Motor neuron (in vitro differentiated cells): Measurements from ENCODE around the gene NACC2. TPM values are rescaled to one million over a fixed set of nuclear protein-coding genes. Genes with fewer than 3 reads are reported as not detected.

Source experiments
- ATAC-seq, 8 experiments: fragments of 200-7000 bp; cut with Tn5 transposase; replicated peaks in 6 of 8; 2 replicates each; pipeline ENCODE4 v1.8.0; 2021; ENCODE audit warnings: mild to moderate bottlenecking in 8 of 8, moderate library complexity in 8 of 8
- H3K27ac ChIP-seq, 2 donors: fragments of 250-450 bp; sonication (Bioruptor Pico); 2 replicates each; pipeline ENCODE4 v1.9.0; 2021; ENCODE audit warnings: antibody characterized with exemption in 2 of 2, mild to moderate bottlenecking in 2 of 2, moderate library complexity in 1 of 2
- H3K4me1 ChIP-seq, 2 donors: fragments of 250-450 bp; sonication (Bioruptor Pico); replicated peaks in 1 of 2; 2 replicates each; pipeline ENCODE4 v1.6.1; 2021; ENCODE audit warnings: antibody characterized with exemption in 2 of 2, mild to moderate bottlenecking in 2 of 2, moderate library complexity in 1 of 2
- H3K4me3 ChIP-seq, 5 donors: fragments of 250-450 bp; sonication (Bioruptor Pico); 2 replicates each; pipeline ENCODE4 v1.9.0; 2021; ENCODE audit warnings: antibody characterized with exemption in 5 of 5, mild to moderate bottlenecking in 5 of 5, moderate library complexity in 4 of 5
- WGBS, 10 experiments: fragments of 450-650 bp; shearing (Covaris generic); methylation state at CpG; one replicate each; pipeline ENCODE4 v1.0.0; 2022; 5-methylcytosine and 5-hydroxymethylcytosine counted together
- in situ Hi-C, 9 experiments: fragments of 400-800 bp; cut with MboI; loops; one replicate each; pipeline ENCODE4 v1.15.0; 2021; ENCODE audit warnings: low sequenced_read_pairs in 9 of 9, low pct_unique_long_range_greater_than_20kb in 2 of 9; ENCODE audit not compliant: unreplicated experiment in 9 of 9
- total RNA-seq, 8 experiments: library from RNA; unstranded; fragments of 300-600 nt; gene quantifications; 2 replicates each; pipeline versions ENCODE4 v1.2.3 to v1.2.4, GENCODE V29; 2022

The NACC2 gene
- total RNA-seq, 8 experiments from 2014 or later = 3.8 to 43.0 (median 16.7) TPM

- 91 to 100% (median 100%) methylated on average over 4 of the region's 22 CpGs; no CpG with 5 or more reads in 7 of the 10 experiments for WGBS, 10 experiments
- H3K27ac ChIP-seq = no peak overlapping the region
- H3K4me3 ChIP-seq = no peak overlapping the region
- no peak for ATAC-seq
- in situ Hi-C loops = loop anchor here in 5 of 9 experiments (10.0 to 25.0 kb wide), 2 partner anchors 151 to 153 kb away; partner anchors contain the start of gene UBAC1 (in 5 of the 5)
- H3K4me1 ChIP-seq = peaks cover 16 to 17% of the 10 kb centered on the region in 2 donors
These were observed 20.7 kb upstream of the NACC2 start for GRCh38 chr9:136115641-136116359.

GRCh38 chr9:136115206-136115605 lies 20.1 kb upstream of the NACC2 start:
- H3K4me1 ChIP-seq = peaks cover 22 to 23% of the 10 kb centered on the region in 2 donors
- WGBS, 10 experiments = 60 to 100% (median 89%) methylated on average over 1 to 7 of the region's 13 CpGs; no CpG with 5 or more reads in 5 of the 10 experiments
- no peak overlapping the region for H3K27ac ChIP-seq
- no peak overlapping the region for H3K4me3 ChIP-seq
- in situ Hi-C loops = loop anchor here in 5 of 9 experiments (10.0 to 25.0 kb wide), 2 partner anchors 150 to 153 kb away; partner anchors contain the start of gene UBAC1 (in 5 of the 5)
- ATAC-seq = no peak

- no peak overlapping the region for H3K27ac ChIP-seq
- peaks cover 23 to 25% of the 10 kb centered on the region in 2 donors for H3K4me1 ChIP-seq
- in situ Hi-C loops = loop anchor here in 5 of 9 experiments (10.0 to 25.0 kb wide), 2 partner anchors 150 to 152 kb away; partner anchors contain the start of gene UBAC1 (in 5 of the 5)
- no peak for ATAC-seq
- WGBS, 10 experiments = 81 to 100% (median 93%) methylated on average over 1 to 14 of the region's 18 CpGs; no CpG with 5 or more reads in 3 of the 10 experiments
- no peak overlapping the region for H3K4me3 ChIP-seq
These were observed 19.5 kb upstream of the NACC2 start for GRCh38 chr9:136114610-136115009.

GRCh38 chr9:136112541-136112940 lies 17.5 kb upstream of the NACC2 start:
- in situ Hi-C loops = loop anchor here in 5 of 9 experiments (10.0 to 25.0 kb wide), 2 partner anchors 148 to 150 kb away; partner anchors contain the start of gene UBAC1 (in 5 of the 5)
- 80 to 100% (median 86%) methylated on average over 1 to 6 of the region's 11 CpGs; no CpG with 5 or more reads in 6 of the 10 experiments for WGBS, 10 experiments
- ATAC-seq = no peak

GRCh38 chr9:136111910-136112309 lies 16.8 kb upstream of the NACC2 start:
- H3K27ac ChIP-seq = no peak overlapping the region
- no peak for ATAC-seq
- H3K4me3 ChIP-seq = no peak overlapping the region
- in situ Hi-C loops = loop anchor here in 5 of 9 experiments (10.0 to 25.0 kb wide), 2 partner anchors 147 to 150 kb away; partner anchors contain the start of gene UBAC1 (in 5 of the 5)
- peaks cover 38 to 40% of the 10 kb centered on the region in 2 donors for H3K4me1 ChIP-seq
- 55 to 90% (median 89%) methylated on average over 6 to 8 of the region's 16 CpGs; no CpG with 5 or more reads in 6 of the 10 experiments for WGBS, 10 experiments

More at GRCh38 chr9:136112541-136112940, 17.5 kb upstream of the NACC2 start:
- H3K4me1 ChIP-seq = peaks cover 42% of the 10 kb centered on the region in 2 donors
- no peak overlapping the region for H3K27ac ChIP-seq
- H3K4me3 ChIP-seq = no peak overlapping the region

GRCh38 chr9:136111190-136111589 lies 16.1 kb upstream of the NACC2 start:
- in situ Hi-C loops = loop anchor here in 5 of 9 experiments (10.0 to 25.0 kb wide), 2 partner anchors 146 to 149 kb away; partner anchors contain the start of gene UBAC1 (in 5 of the 5)
- Histone ChIP-seq H3K4me3 (no peak overlapping the region), H3K27ac (no peak overlapping the region), H3K4me1 (peaks cover 39 to 42% of the 10 kb centered on the region in 2 donors)
- WGBS, 10 experiments = 96 to 100% (median 97%) methylated on average over 6 to 12 of the region's 22 CpGs; no CpG with 5 or more reads in 7 of the 10 experiments
- no peak for ATAC-seq

GRCh38 chr9:136110082-136111061 lies 15.3 kb upstream of the NACC2 start:
- Histone ChIP-seq H3K4me1 (peaks cover 47 to 50% of the 10 kb centered on the region in 2 donors), H3K4me3 (peak overlapping the region in 1 of 5 donors; percentile 9), H3K27ac (peak overlapping the region; percentile 63 to 80)
- in situ Hi-C loops = loop anchor here in 5 of 9 experiments (10.0 to 25.0 kb wide), 2 partner anchors 146 to 148 kb away; partner anchors contain the start of gene UBAC1 (in 5 of the 5)
- peak; percentile 5 to 37 (median 12) for ATAC-seq
- 18 to 30% (median 22%) methylated on average over 2 to 7 of the region's 42 CpGs; no CpG with 5 or more reads in 7 of the 10 experiments for WGBS, 10 experiments

GRCh38 chr9:136109351-136110081 lies 14.4 kb upstream of the NACC2 start:
- H3K27ac ChIP-seq = peak overlapping the region; percentile 63 to 80
- 0 to 40% (median 5%) methylated on average over 3 to 7 of the region's 48 CpGs; no CpG with 5 or more reads in 7 of the 10 experiments for WGBS, 10 experiments
- in situ Hi-C loops = loop anchor here in 5 of 9 experiments (10.0 to 25.0 kb wide), 2 partner anchors 145 to 147 kb away; partner anchors contain the start of gene UBAC1 (in 5 of the 5)

GRCh38 chr9:136108648-136109266 lies 13.7 kb upstream of the NACC2 start:
- no peak for ATAC-seq
- Histone ChIP-seq H3K4me1 (peaks cover 59 to 60% of the 10 kb centered on the region in 2 donors), H3K4me3 (no peak overlapping the region), H3K27ac (peak overlapping the region; percentile 63 to 80)
- in situ Hi-C loops = loop anchor here in 3 of 9 experiments (25.0 kb wide), 1 partner anchor 146 kb away; the partner anchor contains the start of gene UBAC1 (in 3 of the 3)
- 80 to 100% (median 80%) methylated on average over 3 to 4 of the region's 27 CpGs; no CpG with 5 or more reads in 7 of the 10 experiments for WGBS, 10 experiments

More at GRCh38 chr9:136109351-136110081, 14.4 kb upstream of the NACC2 start:
- Histone ChIP-seq H3K4me1 (peaks cover 51 to 52% of the 10 kb centered on the region in 2 donors), H3K4me3 (peak overlapping the region in 1 of 5 donors; percentile 9)
- peak; percentile 76 to 88 (median 86) for ATAC-seq

GRCh38 chr9:136107953-136108647 lies 13.0 kb upstream of the NACC2 start:
- peaks cover 59 to 60% of the 10 kb centered on the region in 2 donors for H3K4me1 ChIP-seq
- no peak overlapping the region for H3K4me3 ChIP-seq
- H3K27ac ChIP-seq = peak overlapping the region in 1 of 2 donors; percentile 80
- 65 to 94% (median 90%) methylated on average over 2 to 14 of the region's 29 CpGs; no CpG with 5 or more reads in 4 of the 10 experiments for WGBS, 10 experiments
- ATAC-seq = peak; percentile 2 to 52 (median 28)
- in situ Hi-C loops = loop anchor here in 3 of 9 experiments (25.0 kb wide), 1 partner anchor 146 kb away; the partner anchor contains the start of gene UBAC1 (in 3 of the 3)
